GM23248 (cell line): ENCODE data around the gene CCDC70. TPM values are rescaled to one million over a fixed set of nuclear protein-coding genes. Genes with fewer than 3 reads are reported as not detected.

ENCODE experiments used
- DNase-seq: peaks from one replicate; pipeline ENCODE4 v3.0.0-alpha.2; 2015
- H2AFZ ChIP-seq: fragments of 200-600 bp; sonication (generic); 2 replicates; pipeline ENCODE4 v1.6.1; 2016; ENCODE audit warnings: antibody characterized with exemption
- H3F3A ChIP-seq: fragments of 200-600 bp; sonication (generic); 2 replicates; pipeline ENCODE4 v1.6.1; 2016; ENCODE audit warnings: mild to moderate bottlenecking, antibody characterized with exemption, mixed run types; ENCODE audit not compliant: insufficient read depth
- H3K27ac ChIP-seq: fragments of 200-600 bp; sonication (generic); 2 replicates; pipeline ENCODE4 v1.5.1; 2016; ENCODE audit warnings: mild to moderate bottlenecking
- H3K27me3 ChIP-seq: fragments of 200-600 bp; sonication (generic); replicated peaks from 2 replicates; pipeline ENCODE4 v1.6.1; 2016; ENCODE audit warnings: mild to moderate bottlenecking; ENCODE audit not compliant: insufficient read depth
- H3K36me3 ChIP-seq: fragments of 200-600 bp; sonication (generic); 2 replicates; pipeline ENCODE4 v1.6.1; 2016; ENCODE audit warnings: low read depth, mild to moderate bottlenecking
- H3K4me1 ChIP-seq: fragments of 200-600 bp; sonication (generic); 2 replicates; pipeline ENCODE4 v1.6.1; 2016; ENCODE audit warnings: mild to moderate bottlenecking; ENCODE audit not compliant: insufficient read depth
- H3K4me2 ChIP-seq: fragments of 200-600 bp; sonication (generic); one replicate; pipeline ENCODE4 v1.6.1; 2016; ENCODE audit warnings: mild to moderate bottlenecking; ENCODE audit not compliant: unreplicated experiment
- H3K4me3 ChIP-seq: fragments of 200-600 bp; sonication (generic); 2 replicates; pipeline ENCODE4 v1.5.1; 2016; ENCODE audit warnings: mild to moderate bottlenecking
- H3K79me2 ChIP-seq: fragments of 200-600 bp; sonication (generic); 2 replicates; pipeline ENCODE4 v1.6.1; 2016; ENCODE audit warnings: mild to moderate bottlenecking; ENCODE audit not compliant: insufficient read depth
- H3K9ac ChIP-seq: fragments of 200-600 bp; sonication (generic); 2 replicates; pipeline ENCODE4 v1.6.1; 2016; ENCODE audit warnings: mild to moderate bottlenecking
- H3K9me2 ChIP-seq: fragments of 200-600 bp; sonication (generic); 2 replicates; pipeline ENCODE4 v1.6.1; 2016; ENCODE audit warnings: mixed run types, mild to moderate bottlenecking, moderate library complexity; ENCODE audit not compliant: insufficient read depth
- H3K9me3 ChIP-seq: fragments of 200-600 bp; sonication (generic); one replicate; pipeline ENCODE4 v1.6.1; 2017; ENCODE audit warnings: low read depth
- H4K20me1 ChIP-seq: fragments of 200-600 bp; sonication (generic); 2 replicates; pipeline ENCODE4 v1.6.0; 2016; ENCODE audit not compliant: insufficient read depth
- EZH2 ChIP-seq: fragments of 200-600 bp; sonication (generic); IDR thresholded peaks from 2 replicates; pipeline ENCODE4 v1.6.1; 2018; ENCODE audit warnings: antibody characterized with exemption, mild to moderate bottlenecking; ENCODE audit not compliant: insufficient read depth, poor library complexity, severe bottlenecking
- EZH2phosphoT487 ChIP-seq: fragments of 200-600 bp; sonication (generic); IDR thresholded peaks from 2 replicates; pipeline ENCODE4 v1.6.1; 2018; ENCODE audit warnings: antibody characterized with exemption, moderate library complexity, mild to moderate bottlenecking, low read depth; ENCODE audit not compliant: insufficient read depth
- whole genome bisulfite sequencing, 2 experiments: methylation state at CpG; one replicate each; pipeline ENCODE4 v1.1.6; 2015 to 2017; ENCODE audit warnings: low lambda C conversion rate in 2 of 2, low coverage in 1 of 2; ENCODE audit errors: missing lambda C conversion rate in 2 of 2; 5-methylcytosine and 5-hydroxymethylcytosine counted together
- in situ Hi-C: fragments of 300-500 bp; cut with MboI; formaldehyde crosslinking; loops from 2 replicates; pipeline ENCODE4 v1.15.0; 2020
- polyA plus RNA-seq: library from polyadenylated mRNA; unstranded; fragments of >200 nt; fragmentation: Nextera tagmentation; extraction: Ambion mirVana; gene quantifications from 2 replicates; pipeline ENCODE4 v1.2.1, GENCODE V29; 2016
- total RNA-seq: library from RNA; depleted of rRNA; stranded (reverse); fragments of >200 nt; shearing (Covaris generic); gene quantifications from 2 replicates; pipeline ENCODE4 v1.2.3, GENCODE V29; 2014

CCDC70 gene
- total and polyA plus RNA-seq, 2 experiments from 2014 or later: not detected

DNA sequence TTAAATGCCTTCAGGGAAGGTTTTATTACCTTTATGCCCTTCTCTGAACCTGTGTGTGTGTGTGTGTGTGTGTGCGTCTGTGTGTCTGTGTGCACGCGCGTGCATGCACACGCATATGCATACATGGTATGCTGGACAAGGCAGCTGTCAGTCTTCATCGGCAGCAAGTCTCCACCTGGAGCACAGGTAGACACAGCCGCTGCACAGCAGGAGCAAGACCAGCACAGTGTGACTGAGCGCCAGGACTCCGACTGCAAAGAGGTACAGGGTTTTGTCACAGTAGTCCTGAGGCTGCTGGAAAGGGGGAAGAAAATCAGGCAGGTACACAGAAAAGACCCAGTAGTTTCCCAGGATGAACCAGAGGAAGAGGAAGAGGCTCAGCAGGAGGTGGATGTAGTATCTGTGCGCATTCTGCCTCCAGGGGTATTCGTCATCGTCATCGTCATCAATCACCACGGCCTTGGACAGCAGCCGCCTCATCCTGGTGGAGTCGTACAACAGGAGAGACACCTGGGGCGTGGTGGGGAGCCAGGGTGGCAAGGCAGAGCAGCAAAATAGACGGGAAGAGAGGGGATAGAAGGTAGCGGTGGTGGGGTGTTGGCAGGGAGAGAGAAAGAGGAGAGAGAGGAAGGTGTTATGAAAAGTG lies 45.0 kb upstream of the CCDC70 start:
- Histone ChIP-seq H3K79me2 (no peaks in the 10 kb centered on the region), H3K4me1 (no peaks in the 10 kb centered on the region), H3K36me3 (no peaks in the 10 kb centered on the region), H3K9me3 (no peaks in the 10 kb centered on the region), H3K27ac (no peak overlapping the region), H3K27me3 (peaks cover 47% of the 10 kb centered on the region), H3F3A (no peaks in the 10 kb centered on the region), H3K9ac (no peak overlapping the region), H2AFZ (no peak overlapping the region), H3K9me2 (no peaks in the 10 kb centered on the region), H3K4me3 (no peak overlapping the region), H4K20me1 (no peaks in the 10 kb centered on the region), H3K4me2 (no peak overlapping the region)
- WGBS, 2 experiments: 71 to 78% methylated on average over 19 of the region's 19 CpGs
- no peak for DNase-seq
- TF ChIP-seq EZH2 (no peak), EZH2phosphoT487 (no peak)
- in situ Hi-C loops: no loop called here

GRCh38 chr13:51817717-51818116 lies 44.1 kb upstream of the CCDC70 start:
- 60 to 72% methylated on average over 8 of the region's 8 CpGs for WGBS, 2 experiments
- no peak for TF ChIP-seq EZH2
- TF ChIP-seq EZH2phosphoT487: no peak

GRCh38 chr13:51818276-51818675 lies 43.5 kb upstream of the CCDC70 start:
- Histone ChIP-seq H3K4me1 (no peaks in the 10 kb centered on the region), H2AFZ (no peak overlapping the region), H3K4me2 (no peak overlapping the region), H3K36me3 (no peaks in the 10 kb centered on the region), H3K4me3 (no peak overlapping the region), H3K9ac (no peak overlapping the region), H3K79me2 (no peaks in the 10 kb centered on the region), H3F3A (no peaks in the 10 kb centered on the region), H4K20me1 (no peaks in the 10 kb centered on the region), H3K9me3 (no peaks in the 10 kb centered on the region), H3K9me2 (no peaks in the 10 kb centered on the region), H3K27ac (no peak overlapping the region), H3K27me3 (peaks cover 47% of the 10 kb centered on the region)
- no peak for DNase-seq
- WGBS, 2 experiments: 79 to 84% methylated on average over 4 of the region's 4 CpGs
- in situ Hi-C loops: no loop called here
- TF ChIP-seq EZH2 (no peak), EZH2phosphoT487 (no peak)

More at GRCh38 chr13:51817717-51818116, 44.1 kb upstream of the CCDC70 start:
- Histone ChIP-seq H3K36me3 (no peaks in the 10 kb centered on the region), H3K79me2 (no peaks in the 10 kb centered on the region), H3K4me2 (no peak overlapping the region), H3F3A (no peaks in the 10 kb centered on the region), H4K20me1 (no peaks in the 10 kb centered on the region), H3K9me2 (no peaks in the 10 kb centered on the region), H3K4me1 (no peaks in the 10 kb centered on the region), H3K27ac (no peak overlapping the region), H3K9ac (no peak overlapping the region), H3K27me3 (peaks cover 47% of the 10 kb centered on the region), H3K9me3 (no peaks in the 10 kb centered on the region), H2AFZ (no peak overlapping the region), H3K4me3 (no peak overlapping the region)
- no peak for DNase-seq
- in situ Hi-C loops: no loop called here

- WGBS, 2 experiments: 60 to 65% methylated on average over 9 of the region's 9 CpGs
- TF ChIP-seq EZH2phosphoT487 (no peak), EZH2 (no peak)
- Histone ChIP-seq H3K36me3 (no peaks in the 10 kb centered on the region), H4K20me1 (no peaks in the 10 kb centered on the region), H3K27me3 (peaks cover 49% of the 10 kb centered on the region), H3K9ac (no peak overlapping the region), H3K9me2 (no peaks in the 10 kb centered on the region), H3K79me2 (no peaks in the 10 kb centered on the region), H3K4me3 (no peak overlapping the region), H3F3A (no peaks in the 10 kb centered on the region), H3K9me3 (no peaks in the 10 kb centered on the region), H3K4me2 (no peak overlapping the region), H2AFZ (no peak overlapping the region), H3K27ac (no peak overlapping the region), H3K4me1 (no peaks in the 10 kb centered on the region)
- in situ Hi-C loops: no loop called here
- DNase-seq: peak; percentile 62
Measured at GRCh38 chr13:51818781-51819511, 42.8 kb upstream of the CCDC70 start.
